GM06990 (cell line): ENCODE results near the gene PRLH.

Source experiments
- DNase-seq: peaks from one replicate; pipeline ENCODE4 v3.0.0-alpha.2; 2011; ENCODE audit not compliant: insufficient read length; ENCODE audit errors: extremely low read depth
- H3K27me3 ChIP-seq: replicated peaks from 2 replicates; pipeline ENCODE4 v1.6.0; 2011; ENCODE audit warnings: low read length; ENCODE audit not compliant: control insufficient read depth, insufficient read depth
- H3K36me3 ChIP-seq: 2 replicates; pipeline ENCODE4 v1.5.1; 2011; ENCODE audit warnings: low read length; ENCODE audit not compliant: control insufficient read depth, insufficient read depth
- H3K4me3 ChIP-seq: replicated peaks from 2 replicates; pipeline ENCODE4 v1.5.1; 2011; ENCODE audit warnings: low read depth, mild to moderate bottlenecking, control low read depth, low read length
- TF ChIP-seq, protein P1 (sequence below): IDR thresholded peaks from 2 replicates; pipeline ENCODE4 v1.5.1; 2011; ENCODE audit warnings: low read length, control low read depth, mild to moderate bottlenecking, inconsistent platforms; ENCODE audit not compliant: insufficient read depth, poor library complexity, severe bottlenecking

Gene PRLH

DNA sequence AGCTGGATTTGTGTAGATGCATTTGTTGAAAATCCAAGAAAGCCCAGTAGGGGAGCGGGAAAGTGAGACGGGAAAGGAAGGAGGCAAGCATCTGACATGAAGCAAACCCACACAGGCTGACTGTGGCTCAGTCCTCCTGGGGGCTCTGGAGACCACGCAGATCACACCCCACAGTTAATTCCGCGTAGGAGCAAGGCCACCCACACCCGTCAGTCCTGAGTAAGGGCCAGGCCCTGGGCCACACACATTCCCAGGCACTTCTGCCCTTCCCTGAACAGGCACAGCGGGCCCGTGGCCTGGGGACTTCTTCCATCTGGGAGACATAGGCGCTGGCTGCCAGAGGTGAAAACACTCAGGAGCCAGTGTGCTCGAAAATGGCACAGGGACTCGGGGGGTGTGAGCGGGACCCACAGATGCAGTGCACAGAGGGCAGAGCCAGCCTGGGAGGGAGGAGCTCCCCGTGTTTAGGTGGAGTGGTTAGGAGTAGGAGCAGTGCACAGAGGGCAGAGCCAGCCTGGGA lies 19.4 kb upstream of the PRLH start:
- no peak overlapping the region for H3K4me3 ChIP-seq
- TF ChIP-seq, protein P1, sequence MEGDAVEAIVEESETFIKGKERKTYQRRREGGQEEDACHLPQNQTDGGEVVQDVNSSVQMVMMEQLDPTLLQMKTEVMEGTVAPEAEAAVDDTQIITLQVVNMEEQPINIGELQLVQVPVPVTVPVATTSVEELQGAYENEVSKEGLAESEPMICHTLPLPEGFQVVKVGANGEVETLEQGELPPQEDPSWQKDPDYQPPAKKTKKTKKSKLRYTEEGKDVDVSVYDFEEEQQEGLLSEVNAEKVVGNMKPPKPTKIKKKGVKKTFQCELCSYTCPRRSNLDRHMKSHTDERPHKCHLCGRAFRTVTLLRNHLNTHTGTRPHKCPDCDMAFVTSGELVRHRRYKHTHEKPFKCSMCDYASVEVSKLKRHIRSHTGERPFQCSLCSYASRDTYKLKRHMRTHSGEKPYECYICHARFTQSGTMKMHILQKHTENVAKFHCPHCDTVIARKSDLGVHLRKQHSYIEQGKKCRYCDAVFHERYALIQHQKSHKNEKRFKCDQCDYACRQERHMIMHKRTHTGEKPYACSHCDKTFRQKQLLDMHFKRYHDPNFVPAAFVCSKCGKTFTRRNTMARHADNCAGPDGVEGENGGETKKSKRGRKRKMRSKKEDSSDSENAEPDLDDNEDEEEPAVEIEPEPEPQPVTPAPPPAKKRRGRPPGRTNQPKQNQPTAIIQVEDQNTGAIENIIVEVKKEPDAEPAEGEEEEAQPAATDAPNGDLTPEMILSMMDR: no peak
- H3K36me3 ChIP-seq: no peaks in the 10 kb centered on the region
- H3K27me3 ChIP-seq: no peaks in the 10 kb centered on the region
- DNase-seq: no peak

- TF ChIP-seq, protein P1: no peak
- no peaks in the 10 kb centered on the region for H3K27me3 ChIP-seq
- no peak overlapping the region for H3K4me3 ChIP-seq
- no peaks in the 10 kb centered on the region for H3K36me3 ChIP-seq
- no peak for DNase-seq
Measured at GRCh38 chr2:237547841-237548416, 18.4 kb upstream of the PRLH start.

GRCh38 chr2:237549216-237549615 lies 17.2 kb upstream of the PRLH start:
- H3K4me3 ChIP-seq: no peak overlapping the region
- TF ChIP-seq, protein P1: no peak
- no peaks in the 10 kb centered on the region for H3K27me3 ChIP-seq
- DNase-seq: no peak
- H3K36me3 ChIP-seq: no peaks in the 10 kb centered on the region

DNA sequence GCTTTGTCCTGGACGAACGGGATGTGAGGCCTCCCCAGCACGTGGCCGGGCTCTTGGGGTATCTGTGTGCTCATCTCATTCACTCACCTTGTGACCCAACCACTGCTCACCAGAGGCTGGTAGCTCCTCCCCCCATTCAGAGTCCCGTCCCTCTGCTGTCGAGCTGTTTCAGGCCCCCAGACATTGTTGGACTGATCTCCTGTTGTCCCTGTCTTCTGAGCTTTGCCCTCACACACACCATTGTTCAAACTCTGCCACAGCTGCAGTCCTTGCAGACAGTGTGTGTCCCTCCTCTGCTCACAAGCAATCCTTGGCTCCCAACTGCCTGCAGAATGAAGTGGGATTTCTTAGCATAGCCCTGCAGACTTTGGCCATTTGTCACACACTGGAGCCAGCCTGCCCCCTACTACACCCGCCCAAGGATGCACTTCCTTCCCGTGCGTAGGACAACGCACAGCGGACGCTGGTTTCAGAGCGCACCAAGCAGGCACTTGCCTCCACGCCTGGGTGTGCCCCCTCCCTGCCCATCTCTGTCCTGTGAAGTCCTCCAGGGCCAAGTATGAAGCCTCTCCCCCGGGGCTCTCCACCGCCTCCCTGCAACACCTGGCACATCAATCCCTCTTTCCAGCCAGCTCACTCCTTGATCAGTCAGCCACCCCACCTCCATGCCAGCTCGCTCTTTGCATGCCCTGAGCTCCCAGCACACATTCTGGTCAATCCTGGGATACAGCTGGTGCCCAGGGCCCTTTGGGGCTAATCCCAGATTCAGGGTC lies 16.5 kb upstream of the PRLH start:
- Histone ChIP-seq H3K36me3 (no peaks in the 10 kb centered on the region), H3K27me3 (no peaks in the 10 kb centered on the region), H3K4me3 (no peak overlapping the region)
- DNase-seq: no peak
- TF ChIP-seq, protein P1: no peak

DNA sequence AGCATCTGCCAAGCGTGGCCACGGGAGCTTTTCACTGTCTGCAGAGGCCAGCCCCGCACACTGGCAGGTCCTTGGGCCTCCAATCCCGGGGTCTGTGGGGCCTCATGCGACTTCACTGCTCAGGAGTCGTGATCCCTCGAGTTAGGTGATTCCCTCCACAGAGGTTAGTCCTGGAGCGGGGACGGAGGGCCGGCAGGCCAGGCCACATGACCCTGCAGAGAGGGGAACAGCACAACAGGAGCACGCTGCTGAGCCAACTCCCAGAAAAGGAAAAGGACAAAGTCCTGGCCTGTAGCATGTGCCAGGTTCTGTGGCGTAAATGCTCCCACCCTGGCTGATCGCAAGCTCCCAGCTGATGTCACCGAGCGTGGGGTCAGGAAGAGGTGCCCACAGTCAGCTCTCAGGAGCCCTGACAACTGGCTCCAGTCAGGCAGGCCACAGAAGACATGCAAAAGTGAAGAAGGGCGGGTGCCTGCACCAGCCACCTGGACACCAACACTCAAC lies 15.3 kb upstream of the PRLH start:
- TF ChIP-seq, protein P1: no peak

More for the DNA sequence above, 15.3 kb upstream of the PRLH start:
- no peak for DNase-seq
- Histone ChIP-seq H3K4me3 (no peak overlapping the region), H3K27me3 (no peaks in the 10 kb centered on the region), H3K36me3 (no peaks in the 10 kb centered on the region)
